ENCODE data around the gene SNRNP70.

Gene SNRNP70

DNA sequence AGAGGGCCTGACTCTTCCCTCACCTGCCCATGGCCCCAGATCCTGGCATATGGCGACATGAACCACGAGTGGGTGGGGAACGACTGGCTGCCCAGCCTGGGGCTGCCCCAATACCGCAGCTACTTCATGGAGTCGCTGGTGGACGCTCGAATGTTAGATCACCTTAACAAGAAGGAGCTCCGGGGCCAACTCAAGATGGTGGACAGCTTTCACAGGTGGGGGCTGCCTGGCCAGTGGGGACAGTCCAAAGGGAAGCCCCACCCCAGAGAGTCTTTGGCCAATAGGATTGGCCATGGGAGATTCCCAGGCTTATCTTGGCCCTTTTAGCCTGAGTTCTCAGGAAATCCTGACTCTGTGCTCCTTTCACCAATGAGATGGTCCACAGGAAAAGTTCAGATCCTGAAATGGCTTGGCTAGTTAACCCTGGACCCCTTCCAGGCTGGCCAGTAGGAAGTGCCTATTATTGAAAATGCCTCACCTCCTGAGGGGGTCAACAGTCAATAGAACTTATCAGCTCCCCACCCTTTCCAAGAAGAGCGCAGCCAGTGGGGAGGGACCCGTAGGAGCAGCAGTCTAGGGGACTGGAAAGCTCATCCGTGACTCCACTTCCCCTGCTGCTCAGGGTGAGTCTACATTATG lies 62.9 kb downstream of the SNRNP70 start:
- DNase-seq (ENCODE audit: low read depth): no peak

DNA sequence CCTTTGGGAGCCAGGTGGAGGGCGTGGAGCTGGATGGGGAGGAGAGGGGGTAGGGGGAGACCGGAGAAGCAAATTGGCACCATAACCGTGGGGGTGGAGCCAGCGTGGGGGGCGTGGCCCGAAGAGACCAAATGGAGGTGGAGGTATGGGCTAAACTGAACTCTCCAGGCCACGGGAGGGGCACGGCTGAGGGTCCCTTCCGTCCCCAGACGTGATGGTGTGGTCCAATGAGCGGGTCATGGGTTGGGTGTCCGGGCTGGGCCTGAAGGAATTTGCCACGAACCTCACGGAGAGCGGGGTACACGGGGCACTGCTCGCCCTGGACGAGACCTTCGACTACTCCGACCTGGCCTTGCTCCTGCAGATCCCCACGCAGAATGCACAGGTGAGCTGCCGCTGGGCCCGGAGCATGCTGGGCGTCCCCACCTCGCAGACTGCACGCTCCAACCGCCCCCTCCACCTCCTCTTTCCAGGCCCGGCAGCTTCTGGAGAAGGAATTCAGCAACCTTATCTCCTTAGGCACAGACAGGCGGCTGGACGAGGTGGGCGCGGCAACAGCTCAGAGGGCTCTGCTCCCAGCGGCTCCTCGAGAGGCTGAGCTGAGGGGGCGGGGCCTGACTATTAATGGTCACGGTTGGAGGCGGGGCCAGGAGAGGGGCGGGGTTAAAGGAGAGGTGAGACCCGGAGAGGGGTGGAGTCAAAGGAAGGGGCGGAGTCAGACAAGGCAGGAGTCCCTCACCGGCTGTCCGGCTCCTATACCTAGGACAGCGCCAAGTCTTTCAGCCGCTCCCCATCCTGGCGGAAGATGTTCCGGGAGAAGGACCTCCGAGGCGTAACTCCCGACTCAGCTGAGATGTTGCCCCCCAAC lies 63.8 kb downstream of the SNRNP70 start:
- peak; percentile 81 for DNase-seq (ENCODE audit: low read depth)

DNA sequence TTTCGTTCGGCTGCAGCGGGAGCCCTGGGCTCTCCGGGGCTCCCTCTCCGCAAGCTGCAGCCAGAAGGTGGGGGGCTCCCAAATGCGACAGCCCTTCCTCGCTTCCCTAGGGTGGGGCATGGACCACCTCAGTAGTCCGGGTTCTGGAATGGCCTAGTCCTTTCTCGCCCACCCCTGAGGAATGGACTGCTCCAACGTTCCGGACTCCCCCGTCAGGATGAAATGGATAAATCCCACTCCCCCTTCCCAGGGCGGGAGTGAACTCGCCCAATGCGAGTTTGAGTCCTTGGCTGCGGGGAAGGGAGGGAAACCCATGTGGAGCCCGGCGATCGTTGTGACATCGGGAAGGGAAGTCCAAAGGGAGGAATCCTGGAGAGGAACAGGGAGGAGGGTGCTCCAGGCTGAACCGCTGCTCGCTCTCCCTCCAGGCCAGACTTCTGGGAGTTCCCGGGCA lies 64.4 kb downstream of the SNRNP70 start:
- peak; percentile 70 for DNase-seq (ENCODE audit: low read depth)

DNA sequence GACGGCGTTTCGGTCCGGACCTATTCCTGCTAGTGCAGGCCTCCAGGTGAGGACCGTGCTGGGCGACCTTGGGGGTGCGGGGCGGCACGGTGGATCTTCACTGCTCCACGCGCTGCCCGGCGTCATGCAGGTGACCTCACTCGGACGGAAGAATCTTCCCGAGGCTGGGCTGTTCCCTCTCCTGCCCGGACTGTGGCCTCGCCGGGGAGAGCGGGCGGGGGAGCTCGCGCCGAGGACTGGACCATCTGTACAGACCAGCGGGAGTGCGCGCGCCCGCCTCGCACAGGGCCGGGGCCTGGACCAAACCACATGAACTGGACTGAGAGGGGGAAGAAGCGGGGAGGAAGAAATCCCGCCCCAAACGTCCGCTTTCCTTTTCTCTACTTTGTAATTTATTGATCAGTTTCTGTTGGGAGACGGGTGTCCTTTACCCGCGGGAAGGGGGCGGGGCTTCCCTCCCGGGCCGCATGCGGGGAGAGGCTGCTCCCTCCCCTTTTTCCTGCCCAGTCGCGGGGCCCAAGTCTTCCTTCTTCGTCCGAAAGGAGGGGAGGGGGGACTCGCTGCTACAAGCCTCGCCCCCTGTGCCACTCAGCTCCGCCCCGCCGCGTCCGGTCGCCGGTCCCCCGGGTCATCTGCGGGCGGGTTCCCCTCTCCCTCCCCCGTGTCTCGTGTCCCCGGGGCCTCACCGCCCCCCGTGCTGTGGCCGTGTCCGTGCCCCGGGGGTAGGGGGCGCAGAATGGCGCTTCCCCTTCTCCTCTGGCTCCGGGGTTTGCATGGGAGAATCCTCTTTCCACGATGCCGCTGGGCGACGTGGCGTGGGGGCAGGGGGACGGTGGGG lies 65.1 kb downstream of the SNRNP70 start:
- peak; percentile 49 for DNase-seq (ENCODE audit: low read depth)

DNA sequence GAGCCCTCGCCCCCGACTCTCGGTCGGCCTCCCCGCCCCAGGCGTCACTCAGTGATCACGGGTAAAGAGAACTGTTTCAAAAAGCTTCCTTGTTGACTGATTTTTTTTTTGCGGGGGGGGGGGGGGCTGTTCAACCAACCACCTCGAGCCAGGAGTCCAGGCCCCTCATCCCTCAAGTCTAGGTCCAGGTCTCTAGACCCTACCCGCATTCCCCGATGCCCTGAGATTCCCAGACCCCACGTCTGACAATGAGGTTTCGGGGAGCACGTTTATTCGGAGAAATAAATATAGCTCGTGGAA lies 65.6 kb downstream of the SNRNP70 start:
- DNase-seq (ENCODE audit: low read depth): no peak

DNA sequence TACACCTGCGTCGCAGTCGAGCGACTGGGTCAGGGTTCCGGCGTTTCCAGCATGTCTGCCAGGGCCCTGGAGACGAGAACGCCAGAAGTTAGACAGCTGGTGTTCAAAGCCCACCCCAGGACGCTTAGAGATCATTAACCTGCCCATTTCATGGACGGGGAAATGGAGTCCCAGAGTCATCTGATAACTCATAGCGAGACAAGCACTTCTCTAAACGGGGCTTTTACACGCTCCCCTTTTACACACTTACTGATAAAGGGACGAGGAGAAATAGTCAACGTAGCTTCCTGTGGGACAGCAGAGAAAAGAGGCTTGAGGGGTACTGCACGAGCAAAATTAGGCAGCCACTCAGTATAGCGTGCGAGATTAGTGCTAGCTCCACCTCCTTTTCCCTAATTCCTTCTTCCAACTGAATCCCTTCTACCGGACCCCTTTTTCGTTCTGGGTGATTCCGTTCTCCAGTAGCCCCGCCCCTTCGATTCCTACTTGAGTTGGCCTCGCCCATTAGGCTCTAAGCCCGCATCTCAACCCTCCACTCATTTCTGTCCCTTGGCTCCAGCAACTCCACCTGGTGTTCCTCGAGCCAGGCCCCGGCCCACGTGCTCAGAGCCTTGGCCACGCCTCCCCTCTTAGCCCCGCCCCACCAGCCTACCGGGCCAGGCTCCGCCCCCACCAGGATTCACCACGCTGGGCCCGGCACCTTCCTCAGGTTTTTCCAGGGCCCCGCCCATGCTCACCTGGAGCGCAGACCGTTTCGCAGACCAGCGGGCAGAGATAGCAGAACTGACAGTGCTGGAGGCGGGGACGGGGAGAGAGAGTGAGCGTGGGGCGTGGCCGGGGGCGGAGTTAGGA lies 66.2 kb downstream of the SNRNP70 start:
- DNase-seq (ENCODE audit: low read depth): no peak

DNA sequence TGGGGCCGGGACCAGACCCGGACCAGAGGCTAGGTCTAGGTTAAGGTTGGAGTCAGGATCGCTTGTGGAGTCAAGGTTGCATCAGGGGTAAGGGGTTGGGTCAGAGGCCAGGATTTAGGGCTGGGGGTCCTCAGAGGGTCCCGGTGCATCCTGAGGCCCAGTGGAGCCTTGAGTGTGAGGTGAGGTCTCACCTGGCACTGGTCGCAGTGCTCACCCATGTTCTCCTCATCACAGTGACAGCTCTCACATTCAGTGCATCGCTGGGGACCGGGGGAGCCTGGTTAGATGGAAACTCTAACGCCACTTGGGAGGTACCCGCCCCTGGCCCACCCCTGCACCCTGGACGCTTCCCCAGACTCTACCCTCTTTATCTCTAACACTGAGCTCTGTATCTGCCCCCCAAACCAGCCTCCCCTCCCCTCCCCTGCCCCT lies 66.9 kb downstream of the SNRNP70 start:
- DNase-seq (ENCODE audit: low read depth): no peak

DNA sequence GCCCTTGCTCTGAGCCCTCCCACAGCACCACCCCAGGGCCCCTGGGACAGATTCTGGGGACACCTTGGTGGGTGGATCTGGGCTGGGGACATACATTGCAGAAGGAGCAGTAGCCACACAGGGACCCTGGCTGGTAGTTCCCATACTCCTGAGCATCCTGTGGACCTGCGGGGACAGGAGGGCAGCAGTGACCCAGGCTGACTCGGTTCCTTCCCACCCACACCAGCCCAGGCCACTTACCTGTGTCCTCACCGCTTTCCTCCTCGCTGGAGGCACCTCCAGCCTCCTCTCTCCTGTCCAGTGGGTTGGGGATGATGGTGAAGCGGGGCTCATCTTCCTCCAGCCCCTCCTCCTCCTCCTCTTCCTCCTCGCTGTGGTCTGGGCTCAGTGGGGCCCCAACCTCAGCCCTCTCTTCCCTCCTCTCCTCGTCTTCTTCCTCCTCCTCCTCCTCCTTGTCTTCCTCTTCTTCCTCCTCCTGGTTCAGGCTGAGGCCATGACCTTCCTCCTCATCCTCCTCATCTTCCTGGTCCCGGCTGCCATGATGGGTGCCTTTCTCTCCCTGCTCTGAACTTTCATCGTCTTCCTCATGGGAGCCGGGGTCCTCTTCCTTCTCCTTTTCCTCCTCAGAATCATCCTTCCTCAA lies 68.0 kb downstream of the SNRNP70 start:
- no peak for DNase-seq (ENCODE audit: low read depth)

DNA sequence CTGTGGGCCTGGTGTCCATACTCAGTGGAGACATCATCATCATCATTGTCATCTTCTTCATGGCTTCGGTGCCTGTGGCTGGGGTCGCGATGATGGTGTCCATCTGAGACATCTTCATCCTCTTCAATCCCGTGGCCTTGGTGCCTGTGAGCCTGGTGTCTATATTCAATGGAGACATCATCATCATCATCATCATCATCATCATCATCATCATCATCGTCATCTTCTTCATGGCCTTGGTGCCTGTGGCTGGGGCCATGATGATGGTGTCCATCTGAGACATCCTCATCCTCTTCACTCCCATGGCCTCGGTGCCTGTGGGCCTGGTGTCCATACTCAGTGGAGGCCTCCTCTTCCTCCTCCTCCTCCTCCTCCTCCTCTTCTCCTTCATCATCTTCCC lies 69.0 kb downstream of the SNRNP70 start:
- DNase-seq (ENCODE audit: low read depth): no peak

DNA sequence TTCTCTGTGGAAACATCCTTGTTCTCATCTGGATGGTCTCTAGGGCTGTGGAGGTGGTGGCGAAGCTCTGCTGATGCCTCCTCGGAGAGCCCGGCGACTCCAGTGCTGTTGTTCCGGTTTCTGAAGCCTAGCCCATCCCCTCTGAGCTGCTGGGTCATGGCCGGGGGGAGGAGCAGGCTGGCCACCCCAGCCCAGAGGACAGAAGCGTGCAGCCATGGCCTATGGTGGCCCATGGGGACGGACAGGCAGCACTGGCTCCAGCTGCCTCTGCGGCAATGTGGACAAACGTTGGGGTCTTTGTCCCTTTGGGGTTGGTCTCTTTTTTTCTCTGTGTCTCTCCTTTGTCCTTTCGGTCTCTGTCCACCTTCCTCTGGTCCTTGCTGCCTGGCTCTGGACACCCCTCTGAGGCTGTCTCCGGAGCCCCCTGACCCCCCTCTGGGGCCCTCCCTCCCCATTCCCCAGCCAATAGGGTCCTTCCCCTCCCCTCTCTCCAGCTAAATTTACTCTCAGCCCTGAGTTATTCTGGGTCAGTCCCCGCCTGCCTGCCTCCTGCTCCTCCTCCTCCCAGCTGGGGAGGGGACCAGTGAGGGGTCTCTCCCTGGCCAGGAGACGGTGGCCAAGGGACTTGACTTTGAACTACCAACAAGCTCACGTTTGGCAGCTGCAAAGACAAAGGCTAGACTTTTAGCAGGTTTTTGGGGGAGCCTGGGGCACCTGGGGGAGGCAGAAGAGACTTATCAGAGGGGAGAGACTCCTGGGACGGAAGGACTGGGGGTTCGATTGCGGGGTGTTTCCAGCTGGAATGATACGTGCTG lies 70.0 kb downstream of the SNRNP70 start, which contains the start of gene HRC:
Gene HRC (minus strand): TSS at position 392 of the 815 bp plus-strand sequence. CDS start 159 bp downstream, at position 233.
- no peak for DNase-seq (ENCODE audit: low read depth)

DNA sequence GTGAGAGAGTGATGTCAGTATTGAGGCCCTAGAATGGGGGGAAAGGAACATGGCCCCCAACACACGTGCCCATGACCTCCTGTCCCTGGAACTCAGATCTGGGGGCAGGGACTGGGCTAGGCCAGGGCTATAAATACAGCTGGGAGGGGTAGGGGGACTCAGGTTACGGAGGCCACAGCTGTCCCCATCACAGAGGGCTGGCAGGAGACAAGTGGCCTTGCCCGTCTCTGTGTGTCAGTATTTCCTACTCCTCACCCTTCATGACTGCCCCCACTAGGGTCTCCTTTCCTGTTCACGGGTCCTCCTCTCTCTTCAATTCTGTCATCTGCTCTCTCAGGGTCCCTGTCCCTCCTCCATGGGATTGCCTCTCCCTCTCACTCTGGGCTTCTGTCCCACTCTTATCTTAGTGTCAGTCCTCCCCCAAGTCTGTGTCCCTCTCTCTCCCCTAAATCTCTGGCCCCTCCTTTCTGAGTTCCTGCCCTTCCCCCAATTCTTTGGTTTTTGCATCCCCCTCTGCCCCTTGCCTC lies 70.6 kb downstream of the SNRNP70 start:
- no peak for DNase-seq (ENCODE audit: low read depth)

DNA sequence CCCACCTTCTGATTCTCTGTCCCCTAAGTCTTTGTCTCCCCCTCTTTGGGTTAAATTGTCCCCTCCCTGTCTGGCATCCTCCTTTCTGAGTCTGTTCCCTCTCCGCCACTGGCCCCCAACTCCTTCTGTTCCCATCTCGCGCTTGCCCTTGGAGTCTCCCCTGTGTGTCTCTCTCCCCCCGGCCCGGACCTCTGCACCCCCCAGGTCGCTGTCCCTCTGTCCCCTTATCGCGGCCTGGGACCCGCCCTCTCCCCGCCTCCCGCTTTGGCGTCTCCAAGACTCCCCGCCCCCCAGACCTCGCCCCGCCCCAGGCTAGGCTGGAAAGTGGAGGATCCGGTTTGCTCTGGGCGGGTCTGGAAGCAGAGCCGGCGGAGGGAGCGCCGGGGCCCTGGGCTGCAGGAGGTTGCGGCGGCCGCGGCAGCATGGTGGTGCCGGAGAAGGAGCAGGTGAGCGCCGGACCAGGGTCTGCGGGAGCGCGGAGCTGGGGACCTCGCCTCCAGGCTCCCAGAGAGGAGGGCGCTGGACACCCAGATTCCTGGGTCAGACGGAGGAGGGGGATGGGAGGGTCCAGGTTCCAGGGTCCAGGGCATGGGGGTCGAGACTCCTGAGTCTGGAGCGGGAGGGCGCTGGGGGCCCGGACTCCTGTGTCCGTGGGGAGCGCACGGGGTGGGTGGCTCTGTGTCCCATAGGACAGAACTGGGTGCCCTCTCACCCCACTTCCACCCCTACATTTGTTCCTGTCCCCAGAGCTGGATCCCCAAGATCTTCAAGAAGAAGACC lies 72.4 kb downstream of the SNRNP70 start, which contains the start of gene TRPM4:
Gene TRPM4 (plus strand): TSS at position 348 of the 780 bp plus-strand sequence. CDS start 75 bp downstream, at position 423.
- DNase-seq (ENCODE audit: low read depth): peak; percentile 65
